GM12878 (cell line): ENCODE results near the gene IRF9.

ENCODE experiments used
- EP300 ChIP-seq, 2 experiments: fragments of 150-350 bp in 1 of 2; IDR thresholded peaks; 2 replicates each; pipeline ENCODE4 v1.6.1; 2011 to 2012; ENCODE audit warnings: low read depth in 2 of 2, low read length in 2 of 2, borderline replicate concordance in 1 of 2, improper control_type of control experiment in 1 of 2, inconsistent platforms in 1 of 2; ENCODE audit not compliant: control insufficient read depth in 1 of 2
- HDAC2 ChIP-seq: fragments of 200-600 bp; sonication (generic); IDR thresholded peaks from 2 replicates; pipeline ENCODE4 v1.6.1; 2017
- SP1 ChIP-seq: IDR thresholded peaks from one replicate; pipeline ENCODE4 v1.6.1; 2011; ENCODE audit warnings: low read depth, low read length
- TAF1 ChIP-seq: IDR thresholded peaks from 2 replicates; pipeline ENCODE4 v1.6.1; 2011; ENCODE audit warnings: mild to moderate bottlenecking, low read depth, low read length, borderline replicate concordance

DNA sequence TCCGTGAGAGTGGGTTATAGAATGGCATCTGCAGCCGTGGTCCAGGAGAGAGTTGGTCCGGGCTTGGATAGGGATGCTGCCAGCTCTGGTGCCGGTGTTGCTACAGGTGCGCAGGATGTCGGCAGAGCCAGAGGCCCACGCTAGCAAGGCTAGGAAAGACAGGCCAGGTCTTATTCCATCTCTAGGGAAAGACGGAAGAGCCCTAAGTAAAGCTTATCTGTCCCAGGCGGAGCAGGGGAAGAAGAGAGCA, 25.6 kb upstream of the IRF9 start:
- no peak for TF ChIP-seq HDAC2
- no peak for TF ChIP-seq EP300 (IDR thresholded peaks at IDR 0.05; ENCODE audit: borderline replicate concordance in 1 of 2, control insufficient read depth in 1 of 2, low read depth in 2 of 2, low read length in 2 of 2)
- TF ChIP-seq TAF1 = no peak
- TF ChIP-seq SP1 = no peak
